C1 segment of cervical spinal cord (tissue), 14 donors: ENCODE data around the gene MMP14.
A peak's percentile ranks its signal among the peaks of the same experiment; 100 is the strongest.
"Not testable (repeated sequence)": the region's sequence is repeated elsewhere in the genome, so short reads cannot be mapped to it uniquely, and the experiment has no call there.

Source experiments
- DNase-seq, 14 donors: peaks; one replicate each; lab custom pipeline; 2025; lab: John Stamatoyannopoulos, UW

Gene MMP14

GRCh38 chr14:22860377-22860776 is 24.0 kb downstream of the MMP14 start:
- DNase-seq: not testable (repeated sequence)

GRCh38 chr14:22861651-22862050 is 25.3 kb downstream of the MMP14 start:
- no peak for DNase-seq

- DNase-seq: no peak
These were observed 28.6 kb downstream of the MMP14 start for GRCh38 chr14:22864979-22865378.

- DNase-seq: no peak
These were observed 29.3 kb downstream of the MMP14 start for GRCh38 chr14:22865424-22866405.

GRCh38 chr14:22866874-22867273 is 30.5 kb downstream of the MMP14 start:
- DNase-seq: no peak

GRCh38 chr14:22870811-22871223 is 34.4 kb downstream of the MMP14 start:
- DNase-seq: no peak

GRCh38 chr14:22871224-22872032 is 35.0 kb downstream of the MMP14 start, which contains the start of gene LRP10:
Gene LRP10, plus strand, starts transcription at chr14:22871740. Its CDS starts 564 bp downstream, at chr14:22872304.
- DNase-seq: peak in 13 of 14 donors; percentile 44 to 91 (median 82)

GRCh38 chr14:22872033-22872832 is 35.8 kb downstream of the MMP14 start:
- DNase-seq: peak in 11 of 14 donors; percentile 30 to 79 (median 71)

GRCh38 chr14:22872833-22873520 is 36.6 kb downstream of the MMP14 start:
- no peak for DNase-seq

GRCh38 chr14:22875003-22875747 is 38.8 kb downstream of the MMP14 start:
- no peak for DNase-seq

GRCh38 chr14:22875748-22876319 is 39.4 kb downstream of the MMP14 start:
- no peak for DNase-seq

GRCh38 chr14:22877000-22877501 is 40.7 kb downstream of the MMP14 start:
- no peak for DNase-seq

- DNase-seq: no peak
These were observed 42.2 kb downstream of the MMP14 start for GRCh38 chr14:22878271-22879246.

- DNase-seq: no peak
These were observed 45.7 kb downstream of the MMP14 start for GRCh38 chr14:22882064-22882463.

- peak in 3 of 14 donors; percentile 18 to 83 (median 32) for DNase-seq
These were observed 46.3 kb downstream of the MMP14 start for GRCh38 chr14:22882529-22883172.

- DNase-seq: peak in 1 of 14 donors; percentile 41
These were observed 47.0 kb downstream of the MMP14 start, which contains the start of gene REM2 for GRCh38 chr14:22883173-22883976. Gene REM2, plus strand, starts transcription at chr14:22883222. Its CDS starts 66 bp downstream, at chr14:22883288.
